ENCODE results near the gene DEFB126. TPM values are rescaled to one million over a fixed set of nuclear protein-coding genes. Genes with fewer than 3 reads are reported as not detected.
"Not testable (repeated sequence)": the region's sequence is repeated elsewhere in the genome, so short reads cannot be mapped to it uniquely, and the experiment has no call there.

The DEFB126 gene, protein sequence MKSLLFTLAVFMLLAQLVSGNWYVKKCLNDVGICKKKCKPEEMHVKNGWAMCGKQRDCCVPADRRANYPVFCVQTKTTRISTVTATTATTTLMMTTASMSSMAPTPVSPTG
- total RNA-seq (2014; rRNA removed; shearing (Covaris generic); ENCODE audit: low replicate concordance): not detected in 2 replicates

- in situ Hi-C loops (cut with HindIII; ENCODE audit: low pct_unique_long_range_greater_than_20kb, low sequenced_read_pairs): no loop called here
- DNase-seq (ENCODE audit: low read depth): no peak
These were observed at the start of gene DEFB126 for GRCh38 chr20:142290-142689. Gene DEFB126, plus strand, starts transcription at chr20:142590. Its CDS starts 39 bp downstream, at chr20:142629.

DNA sequence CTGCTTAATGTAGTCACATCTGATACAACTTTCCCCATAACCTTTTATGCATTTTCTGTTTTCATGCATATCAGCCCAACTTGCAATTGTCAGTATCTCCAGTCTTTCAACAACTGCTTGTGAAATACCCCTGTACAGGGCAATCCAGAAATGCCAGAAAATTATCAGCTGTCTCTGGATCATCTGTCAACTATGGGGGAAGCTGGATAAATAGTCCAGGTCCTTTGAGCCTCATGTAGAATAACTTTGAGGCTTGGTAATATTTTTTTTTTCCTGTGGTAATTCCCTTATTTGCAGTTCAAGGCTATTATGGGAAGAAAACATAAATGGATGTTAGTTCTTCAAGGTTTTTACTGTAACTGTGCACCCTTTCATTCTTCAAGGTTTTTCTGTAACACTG is 48.7 kb upstream of the DEFB126 start:
- no peak for DNase-seq (ENCODE audit: low read depth)
- in situ Hi-C loops (cut with HindIII; ENCODE audit: low pct_unique_long_range_greater_than_20kb, low sequenced_read_pairs): no loop called here

- DNase-seq (ENCODE audit: low read depth): no peak
- in situ Hi-C loops (cut with HindIII; ENCODE audit: low pct_unique_long_range_greater_than_20kb, low sequenced_read_pairs): no loop called here
These were observed 47.2 kb upstream of the DEFB126 start for GRCh38 chr20:95215-95614.

GRCh38 chr20:97691-98090 is 44.7 kb upstream of the DEFB126 start:
- DNase-seq (ENCODE audit: low read depth); in situ Hi-C loops (cut with HindIII; ENCODE audit: low pct_unique_long_range_greater_than_20kb, low sequenced_read_pairs): not testable (repeated sequence)

DNA sequence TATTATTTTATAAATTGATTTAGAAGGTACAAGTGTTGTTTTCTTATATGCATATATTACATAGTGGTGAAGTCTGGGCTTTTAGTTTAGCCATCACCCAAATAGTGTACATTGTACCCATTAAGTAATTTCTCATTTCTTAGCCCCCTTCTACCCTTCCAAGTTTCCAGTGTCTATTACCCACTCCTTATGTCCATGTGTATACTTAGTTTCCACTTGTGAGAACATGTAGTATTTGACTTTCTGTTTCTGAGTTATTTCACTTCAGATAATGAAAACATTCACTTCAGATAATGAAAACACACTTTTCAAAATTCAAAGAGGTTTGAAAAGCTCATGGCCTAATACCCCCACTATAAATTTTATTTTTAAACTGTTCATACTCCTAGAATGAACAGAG is 40.4 kb upstream of the DEFB126 start:
- in situ Hi-C loops (cut with HindIII; ENCODE audit: low pct_unique_long_range_greater_than_20kb, low sequenced_read_pairs): no loop called here
- no peak for DNase-seq (ENCODE audit: low read depth)

GRCh38 chr20:103456-103855 is 38.9 kb upstream of the DEFB126 start:
- DNase-seq (ENCODE audit: low read depth): no peak
- in situ Hi-C loops (cut with HindIII; ENCODE audit: low pct_unique_long_range_greater_than_20kb, low sequenced_read_pairs): no loop called here

DNA sequence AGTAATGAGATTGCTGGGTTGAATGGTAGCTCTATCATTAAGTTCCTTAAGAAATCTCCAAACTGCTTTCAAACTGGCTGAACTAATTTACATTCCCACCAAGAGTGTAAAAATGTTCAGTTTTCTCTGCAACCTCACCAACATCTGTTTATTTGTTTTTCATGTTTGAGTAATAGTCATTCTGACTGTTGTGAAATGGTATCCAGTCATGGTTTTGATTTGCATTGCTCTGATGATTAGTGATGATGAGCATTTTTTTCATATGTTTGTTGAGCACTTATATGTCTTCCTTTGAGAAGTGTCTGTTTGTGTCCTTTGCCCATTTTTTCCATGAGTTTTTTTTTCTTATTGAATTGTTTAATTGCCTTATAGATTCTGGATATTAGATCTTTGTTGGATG is 30.0 kb upstream of the DEFB126 start:
- DNase-seq (ENCODE audit: low read depth): no peak
- in situ Hi-C loops (cut with HindIII; ENCODE audit: low pct_unique_long_range_greater_than_20kb, low sequenced_read_pairs): no loop called here

GRCh38 chr20:117518-117917 is 24.9 kb upstream of the DEFB126 start:
- in situ Hi-C loops (cut with HindIII; ENCODE audit: low pct_unique_long_range_greater_than_20kb, low sequenced_read_pairs): no loop called here
- no peak for DNase-seq (ENCODE audit: low read depth)

- DNase-seq (ENCODE audit: low read depth); in situ Hi-C loops (cut with HindIII; ENCODE audit: low pct_unique_long_range_greater_than_20kb, low sequenced_read_pairs): not testable (repeated sequence)
These were observed 12.5 kb upstream of the DEFB126 start for GRCh38 chr20:129786-130323.

GRCh38 chr20:137668-138490 is 4.5 kb upstream of the DEFB126 start:
- in situ Hi-C loops (cut with HindIII; ENCODE audit: low pct_unique_long_range_greater_than_20kb, low sequenced_read_pairs): no loop called here
- peak; percentile 40 for DNase-seq (ENCODE audit: low read depth)

DNA sequence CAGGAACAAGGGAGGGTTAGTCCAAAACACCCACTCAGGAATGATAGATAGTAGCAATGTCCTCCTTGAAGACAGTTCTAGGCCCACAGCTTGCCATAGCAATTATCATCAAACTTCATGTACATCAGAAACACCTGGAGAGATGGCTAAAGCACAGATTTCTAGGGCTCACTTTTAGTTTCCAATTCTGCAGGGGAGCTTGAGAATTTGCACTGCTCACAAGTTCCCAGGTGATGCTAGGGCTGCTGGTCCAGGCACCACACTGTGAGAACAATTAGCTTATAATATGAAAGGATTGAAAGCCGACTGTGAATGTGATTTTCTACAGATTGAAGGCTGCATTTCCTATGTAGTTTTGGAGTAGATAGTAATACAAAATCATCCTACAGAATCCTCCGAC is 3.5 kb downstream of the DEFB126 start:
- DNase-seq (ENCODE audit: low read depth): no peak
- in situ Hi-C loops (cut with HindIII; ENCODE audit: low pct_unique_long_range_greater_than_20kb, low sequenced_read_pairs): no loop called here

DNA sequence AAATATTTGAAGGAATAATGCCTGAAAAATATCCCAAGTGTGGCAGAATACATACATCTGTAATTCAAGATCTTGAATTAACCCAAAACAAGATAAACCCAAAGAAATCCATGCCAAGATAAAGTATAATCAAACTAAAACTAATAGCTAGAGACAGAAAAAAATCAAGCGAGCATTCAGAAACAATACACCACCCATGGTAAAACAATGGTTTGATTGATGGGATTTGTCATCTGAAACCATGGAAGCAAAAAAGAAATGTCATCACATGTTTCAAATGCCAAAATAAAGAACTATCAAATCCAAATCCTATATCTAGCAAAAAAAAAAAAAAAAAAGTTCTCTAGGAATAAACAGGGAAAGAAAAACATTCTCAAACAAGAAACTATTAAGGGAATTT is 9.7 kb downstream of the DEFB126 start:
- in situ Hi-C loops (cut with HindIII; ENCODE audit: low pct_unique_long_range_greater_than_20kb, low sequenced_read_pairs): no loop called here
- DNase-seq (ENCODE audit: low read depth): no peak

- in situ Hi-C loops (cut with HindIII; ENCODE audit: low pct_unique_long_range_greater_than_20kb, low sequenced_read_pairs): no loop called here
- no peak for DNase-seq (ENCODE audit: low read depth)
These were observed 14.8 kb downstream of the DEFB126 start, which contains the start of gene DEFB127 for GRCh38 chr20:157154-157553. Gene DEFB127, plus strand, starts transcription at chr20:157454. Its CDS starts 91 bp downstream, at chr20:157545.

DNA sequence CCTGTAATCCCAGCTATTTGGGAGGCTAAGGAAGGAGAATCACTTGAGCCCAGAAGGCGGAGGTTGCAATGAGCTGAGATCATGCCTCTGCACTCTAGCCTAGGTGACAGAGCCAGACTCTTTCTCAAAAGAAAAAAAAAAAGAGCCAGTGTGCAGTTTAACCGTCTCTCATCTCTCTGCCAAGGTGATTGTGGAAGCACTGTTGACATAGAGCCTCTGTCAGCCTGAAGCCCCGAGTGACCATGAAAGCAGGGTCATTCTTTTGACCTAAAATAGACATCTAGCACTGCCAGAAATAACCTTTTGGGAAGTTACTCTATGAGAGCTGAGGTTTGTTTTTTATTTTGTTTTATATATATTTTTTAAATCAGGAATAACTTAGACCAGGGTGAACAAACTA is 22.2 kb downstream of the DEFB126 start:
- no peak for DNase-seq (ENCODE audit: low read depth)
- in situ Hi-C loops (cut with HindIII; ENCODE audit: low pct_unique_long_range_greater_than_20kb, low sequenced_read_pairs): no loop called here

GRCh38 chr20:168876-169275 is 26.5 kb downstream of the DEFB126 start:
- DNase-seq (ENCODE audit: low read depth): no peak
- in situ Hi-C loops (cut with HindIII; ENCODE audit: low pct_unique_long_range_greater_than_20kb, low sequenced_read_pairs): no loop called here

- in situ Hi-C loops (cut with HindIII; ENCODE audit: low pct_unique_long_range_greater_than_20kb, low sequenced_read_pairs): no loop called here
- no peak for DNase-seq (ENCODE audit: low read depth)
These were observed 41.9 kb downstream of the DEFB126 start for GRCh38 chr20:184288-184687.

GRCh38 chr20:187733-188132 is 45.3 kb downstream of the DEFB126 start:
- no peak for DNase-seq (ENCODE audit: low read depth)
- in situ Hi-C loops (cut with HindIII; ENCODE audit: low pct_unique_long_range_greater_than_20kb, low sequenced_read_pairs): no loop called here

DNA sequence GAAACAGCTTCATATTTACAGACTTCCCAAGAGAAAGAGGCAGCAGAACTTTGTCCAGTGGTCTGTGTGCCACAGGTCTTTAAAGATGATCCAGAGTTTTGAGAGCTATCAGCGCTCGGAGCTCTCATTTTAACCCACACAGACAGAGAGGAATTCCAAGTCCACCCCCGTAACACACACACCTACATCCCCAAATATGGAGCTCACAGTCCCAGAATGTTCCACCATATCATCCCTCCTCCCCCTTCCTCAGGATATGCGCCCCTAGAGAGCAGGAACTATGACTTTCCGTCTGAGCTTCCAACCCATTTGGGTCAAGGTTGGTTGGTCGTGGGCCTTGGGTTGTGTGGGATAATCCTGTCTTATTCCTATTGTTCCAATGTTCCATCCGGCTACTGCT is 47.2 kb downstream of the DEFB126 start, which contains the start of gene DEFB128:
TSS of gene DEFB128 (minus strand) at position 101 of the 400 bp plus-strand sequence. CDS start at position 13, 88 bp downstream.
- DNase-seq (ENCODE audit: low read depth): no peak
- in situ Hi-C loops (cut with HindIII; ENCODE audit: low pct_unique_long_range_greater_than_20kb, low sequenced_read_pairs): no loop called here
